Endothelial cell of umbilical vein (primary cell): ENCODE results near the gene KPNA1. TPM values are rescaled to one million over a fixed set of nuclear protein-coding genes. Genes with fewer than 3 reads are reported as not detected.

Experiments used
- BruUV-seq: library from RNA; stranded (reverse); fragments of 400-500 nt; replicated peaks from 2 replicates; lab custom pipeline; 2021; lab: Mats Ljungman, UMichigan
- CTCF ChIA-PET: fragments of 300-600, 350-600 bp; sonication (Branson Sonifier 250); formaldehyde crosslinking; loops from one replicate; lab custom pipeline; 2021; ENCODE audit warnings: antibody characterized with exemption, inconsistent platforms; lab: Charles Lee
- POLR2A ChIA-PET: fragments of 300-600, 350-600 bp; sonication (Branson Sonifier 250); formaldehyde crosslinking; loops from one replicate; lab custom pipeline; 2021; ENCODE audit warnings: antibody characterized with exemption, inconsistent platforms; lab: Charles Lee
- DNase-seq: peaks from one replicate; pipeline ENCODE4 v3.0.0-alpha.2; 2011; ENCODE audit warnings: low read depth, low spot score
- FAIRE-seq: peaks from 2 replicates; lab custom pipeline; 2011; peaks lifted over from hg19 to GRCh38; lab: Jason Lieb, UNC
- H2AFZ ChIP-seq: 2 replicates; pipeline ENCODE4 v1.6.0; 2012; ENCODE audit warnings: low read depth, low read length, control low read depth, inconsistent platforms
- H3K27ac ChIP-seq: 2 replicates; pipeline ENCODE4 v1.5.1; 2011; ENCODE audit warnings: low read depth, mild to moderate bottlenecking, control low read depth, low read length, moderate library complexity; ENCODE audit not compliant: insufficient read depth
- H3K27me3 ChIP-seq, 2 experiments: 2 replicates each; pipeline versions ENCODE4 v1.6.0 to v1.6.1; 2011; ENCODE audit warnings: low read length in 2 of 2, mixed read lengths in 1 of 2; ENCODE audit not compliant: control insufficient read depth in 2 of 2, insufficient read depth in 2 of 2
- H3K36me3 ChIP-seq, 2 experiments: 2 replicates in 1 of 2; 3 replicates in 1 of 2; pipeline ENCODE4 v1.5.1; 2011; ENCODE audit warnings: low read length in 2 of 2, mild to moderate bottlenecking in 1 of 2, moderate library complexity in 1 of 2; ENCODE audit not compliant: control insufficient read depth in 2 of 2, insufficient read depth in 2 of 2; ENCODE audit errors: extremely low read depth in 1 of 2
- H3K4me1 ChIP-seq: 3 replicates; pipeline ENCODE4 v1.5.1; 2011; ENCODE audit warnings: mild to moderate bottlenecking, low read length; ENCODE audit not compliant: control insufficient read depth, insufficient read depth; ENCODE audit errors: extremely low read depth
- H3K4me2 ChIP-seq: 2 replicates; pipeline ENCODE4 v1.6.1; 2011; ENCODE audit warnings: low read length, control low read depth, mixed read lengths; ENCODE audit not compliant: insufficient read depth
- H3K4me3 ChIP-seq, 3 experiments: fragments of 200-600 bp in 1 of 3; sonication (generic), shearing (Covaris generic) in 1 of 3; replicated peaks in 1 of 3; 2 replicates each; pipeline ENCODE4 v1.5.1; 2011 to 2016; ENCODE audit warnings: control low read depth in 3 of 3, low read length in 3 of 3, mild to moderate bottlenecking in 2 of 3, inconsistent platforms in 1 of 3, low read depth in 1 of 3, moderate library complexity in 1 of 3; ENCODE audit not compliant: insufficient read depth in 1 of 3
- H3K79me2 ChIP-seq: 2 replicates; pipeline ENCODE4 v1.6.0; 2012; ENCODE audit warnings: low read length, inconsistent platforms; ENCODE audit not compliant: control insufficient read depth, insufficient read depth
- H3K9ac ChIP-seq: replicated peaks from 2 replicates; pipeline ENCODE3; 2011; ENCODE audit warnings: low read length, control low read depth; ENCODE audit not compliant: insufficient read depth; ENCODE audit errors: extremely low read depth
- H3K9me1 ChIP-seq: replicated peaks from 3 replicates; pipeline ENCODE4 v1.6.0; 2011; ENCODE audit warnings: mild to moderate bottlenecking, low read length; ENCODE audit not compliant: control insufficient read depth, insufficient read depth; ENCODE audit errors: extremely low read depth
- H3K9me3 ChIP-seq: replicated peaks from 2 replicates; pipeline ENCODE4 v1.5.1; 2012; ENCODE audit warnings: low read length, inconsistent platforms; ENCODE audit not compliant: control insufficient read depth, insufficient read depth
- H4K20me1 ChIP-seq: replicated peaks from 2 replicates; pipeline ENCODE3; 2011; ENCODE audit warnings: mild to moderate bottlenecking, low read length; ENCODE audit not compliant: control insufficient read depth, insufficient read depth; ENCODE audit errors: extremely low read depth
- CTCF ChIP-seq, 2 donors: IDR thresholded peaks; 1 replicate in 1 of 2; 2 replicates in 1 of 2; pipeline ENCODE4 v1.5.1; 2011; ENCODE audit warnings: low read length in 2 of 2, mild to moderate bottlenecking in 2 of 2, moderate library complexity in 2 of 2, control low read depth in 1 of 2, inconsistent platforms in 1 of 2, low read depth in 1 of 2; ENCODE audit not compliant: insufficient read depth in 1 of 2; ENCODE audit errors: extremely low read depth in 1 of 2
- EZH2 ChIP-seq: IDR thresholded peaks from 2 replicates; pipeline ENCODE4 v1.6.1; 2012; ENCODE audit warnings: borderline replicate concordance, low read depth, mild to moderate bottlenecking, moderate library complexity, low read length, inconsistent platforms; ENCODE audit not compliant: severe bottlenecking
- FOS ChIP-seq: IDR thresholded peaks from 2 replicates; pipeline ENCODE4 v1.6.1; 2011; ENCODE audit warnings: mild to moderate bottlenecking, low read length, moderate library complexity, borderline replicate concordance; ENCODE audit not compliant: insufficient read depth
- GATA2 ChIP-seq: IDR thresholded peaks from 2 replicates; pipeline ENCODE4 v1.7.0; 2011; ENCODE audit warnings: low read depth, mild to moderate bottlenecking, moderate library complexity, mixed read lengths, low read length; ENCODE audit not compliant: insufficient read length, insufficient read depth
- JUN ChIP-seq: IDR thresholded peaks from 2 replicates; pipeline ENCODE4 v1.6.1; 2011; ENCODE audit warnings: borderline replicate concordance, low read depth; ENCODE audit not compliant: insufficient read length, insufficient read depth
- MYC ChIP-seq: IDR thresholded peaks from one replicate; pipeline ENCODE4 v1.6.1; 2011; ENCODE audit warnings: mild to moderate bottlenecking, low read depth, low read length
- POLR2A ChIP-seq: IDR thresholded peaks from 2 replicates; pipeline ENCODE4 v1.6.1; 2012; ENCODE audit warnings: low read depth, mild to moderate bottlenecking, control low read depth, low read length
- POLR2AphosphoS5 ChIP-seq: IDR thresholded peaks from 2 replicates; pipeline ENCODE4 v1.6.1; 2012; ENCODE audit warnings: low read depth, mild to moderate bottlenecking, control low read depth, low read length, moderate library complexity; ENCODE audit not compliant: insufficient read depth
- dilution Hi-C: fragments of 300-500 bp; cut with MboI; formaldehyde crosslinking; loops from one replicate; pipeline ENCODE4 v1.15.0; 2019; ENCODE audit warnings: low sequenced_read_pairs; ENCODE audit not compliant: extremely low pct_ligation_motif_present
- intact Hi-C: fragments of 100-400 bp; cut with micrococcal nuclease; formaldehyde crosslinking; loops from one replicate; pipeline ENCODE4 v1.10.0; 2022
- polyA plus RNA-seq, 4 experiments: library from polyadenylated mRNA; depleted of rRNA in 3 of 4; stranded (reverse) in 3 of 4; unstranded in 1 of 4; fragments of >200 nt; gene quantifications; 2 replicates each; pipeline versions ENCODE4 v1.2.1 to v1.2.3, GENCODE V29; 2011 to 2012; ENCODE audit warnings: missing spikeins in 1 of 4
- total RNA-seq: library from RNA; stranded (reverse); gene quantifications from 2 replicates; pipeline ENCODE4 v1.2.3, GENCODE V29; 2021
- TF ChIP-seq, protein P1 (sequence below): IDR thresholded peaks from 2 replicates; pipeline ENCODE4 v1.6.1; 2011; ENCODE audit not compliant: insufficient read depth, insufficient read length

KPNA1 gene
- total and polyA plus RNA-seq, 2 donors (not counting 3 experiments of a cell fraction or from before 2014, with no cell fraction given), result 24.4 to 110 TPM

- Histone ChIP-seq H2AFZ (no peak overlapping the region), H3K4me2 (no peak overlapping the region), H3K79me2 (peaks cover 77% of the 10 kb centered on the region), H3K36me3 (peaks cover 0 to 2% of the 10 kb centered on the region in 2 experiments), H3K27me3 (no peaks in the 10 kb centered on the region), H3K4me3 (no peak overlapping the region), H3K9me1 (no peaks in the 10 kb centered on the region), H3K9me3 (no peaks in the 10 kb centered on the region), H3K9ac (no peak overlapping the region), H3K4me1 (no peaks in the 10 kb centered on the region), H4K20me1 (peaks cover 3% of the 10 kb centered on the region), H3K27ac (no peak overlapping the region)
- DNase-seq (no peak), FAIRE-seq (no peak)
- TF ChIP-seq POLR2AphosphoS5, result no peak
- TF ChIP-seq FOS, result no peak
- no peak for TF ChIP-seq GATA2
- TF ChIP-seq CTCF (IDR thresholded peaks at IDR 0.05; ENCODE audit: extremely low read depth in 1 of 2, insufficient read depth in 1 of 2, low read depth in 1 of 2, low read length in 2 of 2), result no peak
- TF ChIP-seq JUN, result no peak
- TF ChIP-seq EZH2, result no peak
- no peak for TF ChIP-seq POLR2A
- TF ChIP-seq, protein P1, sequence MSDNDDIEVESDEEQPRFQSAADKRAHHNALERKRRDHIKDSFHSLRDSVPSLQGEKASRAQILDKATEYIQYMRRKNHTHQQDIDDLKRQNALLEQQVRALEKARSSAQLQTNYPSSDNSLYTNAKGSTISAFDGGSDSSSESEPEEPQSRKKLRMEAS, result no peak
- TF ChIP-seq MYC, result no peak
- intact Hi-C loops, result no loop called here
- CTCF ChIA-PET, result interaction anchor here (1.2 to 1.4 kb wide), 2 partner anchors 20 to 209 kb away, joined by 3 to 4 read pairs; no protein-coding TSS in a partner anchor
- dilution Hi-C loops, result no loop called here
- POLR2A ChIA-PET, result no interaction called here
- no TSS peak for BruUV-seq
Observed at GRCh38 chr3:122469659-122470058, 45.1 kb downstream of the KPNA1 start.
